Heart left ventricle (tissue), 16 donors: Measurements from ENCODE around the gene LRRC40. TPM values are rescaled to one million over a fixed set of nuclear protein-coding genes. Genes with fewer than 3 reads are reported as not detected.
A peak's percentile ranks its signal among the peaks of the same experiment; 100 is the strongest.
"Not testable (repeated sequence)": the region's sequence is repeated elsewhere in the genome, so short reads cannot be mapped to it uniquely, and the experiment has no call there.

Experiments used
- ATAC-seq, 4 donors: fragments of 200-7000 bp; cut with Tn5 transposase; one replicate each; pipeline ENCODE4 v1.9.1; 2020 to 2022; ENCODE audit warnings: moderate library complexity in 4 of 4, mild to moderate bottlenecking in 3 of 4, moderate number of reproducible peaks in 1 of 4
- DNase-seq, 5 donors: peaks; one replicate each; pipeline ENCODE4 v3.0.0-alpha.2; 2020
- H3K27ac ChIP-seq, 12 donors: fragments of 200-600 bp; sonication (generic) in 4 of 12; one replicate each; pipeline versions ENCODE4 v1.5.0 to v1.8.0; 2016 to 2022; ENCODE audit warnings: mild to moderate bottlenecking in 2 of 12
- H3K27me3 ChIP-seq, 9 donors: fragments of 200-600 bp; sonication (generic) in 2 of 9; one replicate each; pipeline versions ENCODE4 v1.5.1 to v1.8.0; 2016 to 2022; ENCODE audit warnings: mild to moderate bottlenecking in 3 of 9
- H3K36me3 ChIP-seq, 9 donors: fragments of 200-600 bp; sonication (generic) in 2 of 9; one replicate each; pipeline versions ENCODE4 v1.5.0 to v1.8.0; 2018 to 2022; ENCODE audit warnings: mild to moderate bottlenecking in 2 of 9
- H3K4me1 ChIP-seq, 12 donors: fragments of 200-600 bp; sonication (generic) in 4 of 12; one replicate each; pipeline versions ENCODE4 v1.5.0 to v1.8.0; 2016 to 2022; ENCODE audit warnings: mild to moderate bottlenecking in 3 of 12
- H3K4me3 ChIP-seq, 12 donors: fragments of 200-600 bp; sonication (generic) in 4 of 12; one replicate each; pipeline versions ENCODE4 v1.5.0 to v1.8.0; 2017 to 2022; ENCODE audit warnings: mild to moderate bottlenecking in 9 of 12, moderate library complexity in 4 of 12
- H3K9me3 ChIP-seq, 12 donors: fragments of 200-600 bp; sonication (generic) in 4 of 12; one replicate each; pipeline versions ENCODE4 v1.5.0 to v1.8.0; 2016 to 2022; ENCODE audit warnings: mild to moderate bottlenecking in 1 of 12
- POLR2A ChIP-seq, 2 donors: fragments of 450-650 bp; IDR thresholded peaks; one replicate each; pipeline ENCODE4 v1.6.1; 2017; ENCODE audit warnings: antibody characterized with exemption in 2 of 2, mild to moderate bottlenecking in 2 of 2, moderate library complexity in 2 of 2
- WGBS, 4 donors: extraction: QIAGEN DNeasy Blood & Tissue Kit in 2 of 4; methylation state at CpG; one replicate each; pipeline versions ENCODE4 v1.1.5 to v1.1.7; 2013 to 2018; 5-methylcytosine and 5-hydroxymethylcytosine counted together
- intact Hi-C, 10 donors: fragments of 100-400 bp; cut with DNase I; formaldehyde crosslinking; loops; one replicate each; pipeline versions ENCODE4 v1.11.1 to v1.14.2; 2022
- polyA plus RNA-seq, 2 donors: library from polyadenylated mRNA; stranded (reverse); fragments of 200-250 nt; gene quantifications; one replicate each; pipeline ENCODE4 v1.2.3, GENCODE V29; 2013
- total RNA-seq, 9 donors: library from RNA; depleted of rRNA in 2 of 9; stranded (reverse); fragments of >200 nt in 2 of 9; fragmentation: NEBNext Ultra II Directional in 3 of 9; extraction: Animal tissue kit (Norgen Biotek cat#: 25700) in 3 of 9; gene quantifications; one replicate each; pipeline versions ENCODE4 v1.1.0 to v1.2.4, GENCODE V29; 2016 to 2023
- TF ChIP-seq, protein P1 (sequence below), 12 donors: fragments of 200-600 bp; sonication (generic) in 4 of 12; IDR thresholded peaks; one replicate each; pipeline versions ENCODE4 v1.5.0 to v1.8.0; 2018 to 2022; ENCODE audit warnings: antibody characterized with exemption in 12 of 12, mild to moderate bottlenecking in 5 of 12
- donor health status: ischemic (EF 13 %, LVEDD 7.1; RV severe dilation, severe dysfunction).
- donor health status: healthy with polysubstance abuse.
- donor health status: DM: no; HTN: yes; CAD: no.
- donor health status: DM: no; HTN: no; CAD: no.
- donor health status: ischemic (EF 25% LVEDD 6.9; RV normal size, moderate dysfunction).
- donor health status: ischemic (EF 25% LVEDD 5.7; RV mildly dilated, moderate dysfunction).
- donor health status: healthy.
- donor health status: DM: yes; HTN: yes; CAD: no.
- donor health status: ischemic (EF 35%, LVEDD 5.7; RV mildly dilated, moderate dysfunction).
- donor health status: nonischemic (EF 11% LVEDD 7.7; RV severe dilation, severe dysfunction).
- donor health status: DM: yes; HTN: yes; CAD: no.
- donor health status: PGD.
- donor health status: ischemic (EF 29% LVEDD 5.4; RV normal size, mild dysfunction).
- donor health status: nonischemic (EF 23%, LVEDD 6.1; RV moderate dilation, normal function).

Gene LRRC40
- total and polyA plus RNA-seq, 11 donors, result 6.7 to 13.0 (median 10.9) TPM

DNA sequence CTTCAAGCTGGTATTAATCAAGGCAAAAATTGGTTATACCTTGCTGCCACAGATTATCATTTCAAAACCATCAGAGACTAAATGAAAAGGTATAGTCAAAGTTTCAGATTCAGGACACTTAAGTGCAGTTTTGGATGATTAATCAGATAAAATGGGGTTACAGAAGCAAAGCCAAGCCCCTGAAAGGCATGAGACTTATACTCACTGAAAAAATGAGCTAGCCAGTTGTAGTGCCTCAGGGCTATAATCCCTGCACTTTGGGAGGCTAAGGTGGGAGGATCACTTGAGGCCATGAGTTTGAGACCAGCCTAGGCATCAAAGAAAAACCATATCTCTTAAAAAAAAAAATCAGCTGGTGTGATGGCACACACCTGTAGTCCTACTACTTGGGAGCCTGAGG is 15.2 kb downstream of the LRRC40 start:
- intact Hi-C loops, result no loop called here
- no peak for ATAC-seq
- H3K4me1 ChIP-seq, result no peaks in the 10 kb centered on the region

DNA sequence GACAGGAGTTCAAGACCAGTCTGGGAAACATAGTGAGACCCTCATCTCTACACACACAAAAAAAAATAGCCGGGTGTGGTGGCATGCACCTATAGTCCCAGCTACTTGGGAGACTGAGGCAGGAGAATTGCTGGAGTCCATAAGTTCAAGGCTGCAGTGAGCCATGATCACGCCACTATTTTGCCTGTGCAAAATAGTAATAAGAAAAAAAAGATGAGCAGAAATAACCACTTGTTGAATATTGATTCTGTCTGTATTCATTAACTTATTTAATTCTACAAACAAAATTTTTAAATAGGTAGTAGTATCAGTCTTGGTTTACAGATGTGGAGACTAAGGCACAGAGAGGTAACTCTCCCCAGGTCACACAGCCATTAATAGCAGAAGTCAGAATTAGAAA is 16.9 kb downstream of the LRRC40 start:
- no peaks in the 10 kb centered on the region for H3K4me1 ChIP-seq
- DNase-seq (no peak), ATAC-seq (no peak)
- H3K36me3 ChIP-seq, result peaks cover 0 to 34% (median 18%) of the 10 kb centered on the region in 9 donors
- H3K4me3 ChIP-seq, result no peak overlapping the region
- H3K9me3 ChIP-seq, result peaks cover 0 to 6% (median 0%) of the 10 kb centered on the region in 12 donors
- no peaks in the 10 kb centered on the region for H3K27me3 ChIP-seq
- no peak overlapping the region for H3K27ac ChIP-seq
- intact Hi-C loops, result no loop called here
- WGBS, 4 donors, result 97 to 100% (median 99%) methylated on average over 2 of the region's 2 CpGs
- no peak for TF ChIP-seq POLR2A (IDR thresholded peaks at IDR 0.05)

More for the DNA sequence above, 15.2 kb downstream of the LRRC40 start:
- no peak for TF ChIP-seq POLR2A (IDR thresholded peaks at IDR 0.05)
- TF ChIP-seq, protein P1, sequence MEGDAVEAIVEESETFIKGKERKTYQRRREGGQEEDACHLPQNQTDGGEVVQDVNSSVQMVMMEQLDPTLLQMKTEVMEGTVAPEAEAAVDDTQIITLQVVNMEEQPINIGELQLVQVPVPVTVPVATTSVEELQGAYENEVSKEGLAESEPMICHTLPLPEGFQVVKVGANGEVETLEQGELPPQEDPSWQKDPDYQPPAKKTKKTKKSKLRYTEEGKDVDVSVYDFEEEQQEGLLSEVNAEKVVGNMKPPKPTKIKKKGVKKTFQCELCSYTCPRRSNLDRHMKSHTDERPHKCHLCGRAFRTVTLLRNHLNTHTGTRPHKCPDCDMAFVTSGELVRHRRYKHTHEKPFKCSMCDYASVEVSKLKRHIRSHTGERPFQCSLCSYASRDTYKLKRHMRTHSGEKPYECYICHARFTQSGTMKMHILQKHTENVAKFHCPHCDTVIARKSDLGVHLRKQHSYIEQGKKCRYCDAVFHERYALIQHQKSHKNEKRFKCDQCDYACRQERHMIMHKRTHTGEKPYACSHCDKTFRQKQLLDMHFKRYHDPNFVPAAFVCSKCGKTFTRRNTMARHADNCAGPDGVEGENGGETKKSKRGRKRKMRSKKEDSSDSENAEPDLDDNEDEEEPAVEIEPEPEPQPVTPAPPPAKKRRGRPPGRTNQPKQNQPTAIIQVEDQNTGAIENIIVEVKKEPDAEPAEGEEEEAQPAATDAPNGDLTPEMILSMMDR (IDR thresholded peaks at IDR 0.05), result no peak
- Histone ChIP-seq H3K27me3 (no peaks in the 10 kb centered on the region), H3K36me3 (peaks cover 0 to 18% (median 3%) of the 10 kb centered on the region in 9 donors), H3K27ac (no peak overlapping the region), H3K4me3 (no peak overlapping the region), H3K9me3 (peaks cover 0 to 6% (median 0%) of the 10 kb centered on the region in 12 donors)
- DNase-seq, result no peak

GRCh38 chr1:70185181-70185580 is 20.2 kb downstream of the LRRC40 start:
- peaks cover 0 to 60% (median 35%) of the 10 kb centered on the region in 9 donors for H3K36me3 ChIP-seq
- H3K27me3 ChIP-seq, H3K4me1 ChIP-seq, H3K27ac ChIP-seq, H3K4me3 ChIP-seq, ATAC-seq, DNase-seq, intact Hi-C loops, H3K9me3 ChIP-seq: not testable (repeated sequence)
- WGBS, 4 donors, result 93 to 98% (median 96%) methylated on average over 3 of the region's 3 CpGs

DNA sequence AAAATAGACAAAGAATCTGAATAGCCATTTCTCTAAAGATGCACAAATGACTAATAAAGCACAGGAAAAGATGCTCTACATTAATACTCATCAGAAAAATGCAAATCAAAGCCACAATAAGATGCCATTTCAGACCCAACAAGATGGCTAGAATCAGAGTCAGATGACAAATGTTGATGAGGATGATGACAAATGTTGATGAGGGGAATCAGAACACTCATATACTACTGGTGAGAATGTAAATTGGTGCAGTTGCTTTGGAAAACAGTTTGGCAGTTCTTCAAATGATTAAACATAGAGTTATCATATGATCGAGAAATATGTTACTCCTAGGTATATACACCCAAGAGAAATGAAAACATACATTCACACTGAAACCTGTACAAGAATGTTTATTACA is 33.9 kb downstream of the LRRC40 start:
- Histone ChIP-seq H3K27me3 (no peaks in the 10 kb centered on the region), H3K36me3 (peaks cover 0 to 52% (median 36%) of the 10 kb centered on the region in 9 donors), H3K27ac (no peak overlapping the region), H3K9me3 (no peaks in the 10 kb centered on the region), H3K4me3 (no peak overlapping the region), H3K4me1 (peaks cover 0 to 9% (median 0%) of the 10 kb centered on the region in 12 donors)
- ATAC-seq, result no peak
- WGBS, 4 donors, result 92 to 100% (median 98%) methylated on average over 1 of the region's 1 CpG
- TF ChIP-seq POLR2A (IDR thresholded peaks at IDR 0.05), result no peak
- TF ChIP-seq, protein P1 (IDR thresholded peaks at IDR 0.05), result no peak
- no peak for DNase-seq
- intact Hi-C loops, result no loop called here

- DNase-seq (peak in 1 of 5 donors; percentile 23), ATAC-seq (peak; percentile 42 to 75 (median 60))
- TF ChIP-seq POLR2A (IDR thresholded peaks at IDR 0.05), result no peak
- TF ChIP-seq, protein P1 (IDR thresholded peaks at IDR 0.05), result no peak
- Histone ChIP-seq H3K4me3 (no peak overlapping the region), H3K27me3 (no peaks in the 10 kb centered on the region), H3K4me1 (peaks cover 0 to 9% (median 0%) of the 10 kb centered on the region in 12 donors), H3K27ac (no peak overlapping the region), H3K36me3 (peaks cover 0 to 42% (median 32%) of the 10 kb centered on the region in 9 donors), H3K9me3 (no peaks in the 10 kb centered on the region)
- 70 to 78% (median 75%) methylated on average over 5 of the region's 5 CpGs for WGBS, 4 donors
- intact Hi-C loops, result no loop called here
These were observed 36.1 kb downstream of the LRRC40 start for GRCh38 chr1:70169018-70169839.
